ENCODE measurements around the gene UBE2V1. TPM values are rescaled to one million over a fixed set of nuclear protein-coding genes. Genes with fewer than 3 reads are reported as not detected.

UBE2V1 gene
- total RNA-seq, 2 donors from 2014 or later = 47.1 to 64.7 TPM

DNA sequence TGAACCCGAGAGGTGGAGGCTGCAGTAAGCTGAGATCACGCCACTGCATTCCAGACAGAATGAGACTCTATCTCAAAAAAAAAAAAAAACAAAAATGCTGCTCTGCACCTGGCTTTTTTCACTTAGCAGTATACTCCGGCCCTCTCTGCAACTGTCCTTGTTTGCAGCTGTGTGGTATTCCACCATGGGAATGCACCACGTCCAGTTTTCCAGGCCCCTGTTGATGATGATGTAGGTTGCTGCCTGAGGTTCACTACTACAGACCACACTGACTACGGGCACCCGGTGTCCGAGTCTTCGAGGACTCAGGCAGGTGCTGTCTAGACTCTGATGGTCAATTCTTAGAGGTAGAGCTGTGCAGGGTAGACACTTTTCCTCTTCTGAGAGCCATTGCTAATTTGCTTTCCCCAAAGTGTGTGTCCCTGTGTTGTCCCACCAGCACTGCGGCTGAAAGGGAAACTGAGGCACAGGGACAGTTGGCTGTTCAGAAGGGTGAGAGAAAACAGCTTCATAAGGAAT, 56.5 kb downstream of the UBE2V1 start:
- TF ChIP-seq CTCF (IDR thresholded peaks at IDR 0.05) (no peak), POLR2A (IDR thresholded peaks at IDR 0.05) (no peak), POLR2AphosphoS5 (IDR thresholded peaks at IDR 0.05) (no peak)
- no peaks in the 10 kb centered on the region for H3K36me3 ChIP-seq
- WGBS = 97% methylated on average over 9 of the region's 9 CpGs
- no peaks in the 10 kb centered on the region for H3K9me3 ChIP-seq
- no peak overlapping the region for H3K4me3 ChIP-seq
- no peak overlapping the region for H3K27ac ChIP-seq
- no peak for DNase-seq (ENCODE audit: low spot score)
- intact Hi-C loops (cut with DNase I) = no loop called here
- H3K4me1 ChIP-seq (replicated peaks) = no peaks in the 10 kb centered on the region
- no peaks in the 10 kb centered on the region for H3K27me3 ChIP-seq (replicated peaks; ENCODE audit: insufficient read depth)

DNA sequence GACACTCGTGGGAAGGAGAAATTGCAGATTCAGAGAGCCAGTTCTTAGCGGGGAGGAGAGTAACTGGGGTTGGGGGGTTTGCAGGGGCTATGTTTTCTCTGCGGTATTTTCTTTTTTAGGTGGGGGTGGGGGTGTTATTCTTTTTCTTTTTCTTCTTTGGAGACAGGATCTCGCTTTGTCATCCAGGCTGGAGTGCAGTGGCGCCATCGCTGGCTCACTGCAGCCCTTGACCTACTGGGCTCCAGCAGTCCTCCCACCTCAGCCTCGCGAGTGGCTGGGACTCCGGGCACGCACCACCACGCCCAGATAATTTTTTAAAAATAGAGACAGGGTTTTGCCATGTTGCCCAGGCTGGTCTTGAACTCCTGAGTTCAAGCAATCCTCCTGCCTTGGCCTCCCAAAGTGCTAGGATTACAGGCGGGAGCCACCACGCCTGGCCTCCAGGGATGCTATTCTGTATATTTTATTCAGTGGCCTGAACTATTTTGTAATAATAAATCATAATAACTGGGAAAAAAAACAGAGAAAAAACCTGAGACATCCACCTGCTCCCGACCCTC, 57.3 kb downstream of the UBE2V1 start:
- 85% methylated on average over 14 of the region's 14 CpGs for WGBS
- Histone ChIP-seq H3K27me3 (replicated peaks; ENCODE audit: insufficient read depth) (no peaks in the 10 kb centered on the region), H3K9me3 (no peaks in the 10 kb centered on the region), H3K27ac (no peak overlapping the region), H3K4me1 (replicated peaks) (no peaks in the 10 kb centered on the region), H3K4me3 (no peak overlapping the region), H3K36me3 (no peaks in the 10 kb centered on the region)
- intact Hi-C loops (cut with DNase I) = no loop called here
- no peak for TF ChIP-seq POLR2AphosphoS5 (IDR thresholded peaks at IDR 0.05)
- no peak for TF ChIP-seq POLR2A (IDR thresholded peaks at IDR 0.05)
- no peak for TF ChIP-seq CTCF (IDR thresholded peaks at IDR 0.05)
- DNase-seq (ENCODE audit: low spot score) = no peak

DNA sequence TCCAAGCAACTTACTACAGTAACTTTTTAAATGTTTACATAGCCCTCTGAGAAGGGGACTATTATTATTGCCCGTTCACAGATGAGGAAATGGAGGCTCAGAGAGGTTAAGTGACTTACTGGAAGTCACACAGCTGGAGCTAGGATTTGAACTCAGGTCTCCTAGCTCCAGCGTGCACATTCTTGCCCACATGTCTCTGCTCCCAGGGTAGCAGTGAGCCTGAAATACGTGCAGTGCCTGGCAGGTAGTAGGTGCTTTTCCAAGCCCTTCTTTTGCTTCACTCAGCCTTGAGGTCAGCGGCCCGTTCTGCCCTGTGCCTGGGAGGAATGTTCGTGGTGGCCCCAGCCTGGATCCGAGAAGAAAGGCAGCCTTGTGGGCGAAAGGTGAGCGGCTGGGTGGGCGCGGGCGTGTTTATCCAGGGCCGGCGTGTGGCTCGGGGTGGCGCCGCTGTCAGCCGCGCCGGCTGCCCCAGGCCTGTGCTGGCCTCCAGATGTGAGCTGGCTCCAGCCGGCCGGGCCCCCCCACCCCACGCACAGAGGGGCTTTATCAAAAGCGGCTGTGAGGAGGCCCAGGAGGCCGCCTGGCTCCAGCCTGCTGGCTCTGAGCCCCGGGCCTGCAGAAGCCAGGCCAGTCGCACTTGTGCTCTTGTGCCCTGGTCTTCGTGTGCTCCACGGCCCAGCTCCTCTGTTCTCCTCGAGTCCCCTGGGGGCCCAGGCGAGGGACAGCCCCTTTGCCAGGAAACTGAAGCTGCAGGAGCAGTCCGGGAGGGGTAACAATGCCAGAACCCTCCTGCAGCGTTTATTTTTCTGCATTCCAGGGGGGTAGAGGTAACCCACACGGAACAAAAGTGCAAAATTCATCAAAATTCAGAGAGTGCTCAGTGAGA, 58.1 kb downstream of the UBE2V1 start:
- intact Hi-C loops (cut with DNase I) = no loop called here
- 24% methylated on average over 34 of the region's 34 CpGs for whole genome bisulfite sequencing
- H3K4me1 ChIP-seq (replicated peaks) = no peaks in the 10 kb centered on the region
- no peaks in the 10 kb centered on the region for H3K36me3 ChIP-seq
- H3K9me3 ChIP-seq = no peaks in the 10 kb centered on the region
- TF ChIP-seq POLR2AphosphoS5 (IDR thresholded peaks at IDR 0.05) (no peak), CTCF (IDR thresholded peaks at IDR 0.05) (no peak), POLR2A (IDR thresholded peaks at IDR 0.05) (no peak)
- no peak overlapping the region for H3K4me3 ChIP-seq
- DNase-seq (ENCODE audit: low spot score) = no peak
- no peaks in the 10 kb centered on the region for H3K27me3 ChIP-seq (replicated peaks; ENCODE audit: insufficient read depth)
- H3K27ac ChIP-seq = no peak overlapping the region

GRCh38 chr20:50054231-50054547, 58.8 kb downstream of the UBE2V1 start:
- H3K9me3 ChIP-seq = no peaks in the 10 kb centered on the region
- DNase-seq (ENCODE audit: low spot score) = no peak
- H3K4me1 ChIP-seq (replicated peaks) = no peaks in the 10 kb centered on the region
- no peak overlapping the region for H3K27ac ChIP-seq
- intact Hi-C loops (cut with DNase I) = no loop called here
- no peaks in the 10 kb centered on the region for H3K27me3 ChIP-seq (replicated peaks; ENCODE audit: insufficient read depth)
- no peaks in the 10 kb centered on the region for H3K36me3 ChIP-seq
- no peak overlapping the region for H3K4me3 ChIP-seq
- no peak for TF ChIP-seq POLR2AphosphoS5 (IDR thresholded peaks at IDR 0.05)
- TF ChIP-seq CTCF (IDR thresholded peaks at IDR 0.05) = no peak
- TF ChIP-seq POLR2A (IDR thresholded peaks at IDR 0.05) = no peak
- WGBS = 67% methylated on average over 5 of the region's 5 CpGs

Data from prostate gland (tissue), 2 donors.